ENCODE measurements around the gene IL18BP. TPM values are rescaled to one million over a fixed set of nuclear protein-coding genes. Genes with fewer than 3 reads are reported as not detected.
A peak's percentile ranks its signal among the peaks of the same experiment; 100 is the strongest.

IL18BP gene
- total RNA-seq, 3 donors from 2014 or later = 7.6 to 14.5 (median 13.7) TPM

- no peaks in the 10 kb centered on the region for H3K36me3 ChIP-seq (ENCODE audit: low read depth)
- intact Hi-C loops (cut with DNase I, micrococcal nuclease) = no loop called here
- DNase-seq (no peak), ATAC-seq (peak; percentile 47)
- no peak for TF ChIP-seq CTCF (IDR thresholded peaks at IDR 0.05)
- H3K4me1 ChIP-seq (ENCODE audit: low read depth) = no peaks in the 10 kb centered on the region
- no peaks in the 10 kb centered on the region for H3K9me3 ChIP-seq
- H3K4me3 ChIP-seq = no peak overlapping the region
Measured at GRCh38 chr11:71991494-71991893, 7.2 kb upstream of the IL18BP start.

GRCh38 chr11:71992136-71992730, 6.5 kb upstream of the IL18BP start:
- TF ChIP-seq CTCF (IDR thresholded peaks at IDR 0.05) = no peak
- H3K4me3 ChIP-seq = no peak overlapping the region

GRCh38 chr11:71994786-71995185, 3.9 kb upstream of the IL18BP start:
- no peak for DNase-seq
- Histone ChIP-seq H3K36me3 (ENCODE audit: low read depth) (no peaks in the 10 kb centered on the region), H3K4me1 (ENCODE audit: low read depth) (no peaks in the 10 kb centered on the region), H3K4me3 (no peak overlapping the region), H3K9me3 (no peaks in the 10 kb centered on the region)
- ATAC-seq = no peak
- intact Hi-C loops (cut with DNase I, micrococcal nuclease) = no loop called here
- no peak for TF ChIP-seq CTCF (IDR thresholded peaks at IDR 0.05)

More at GRCh38 chr11:71992136-71992730, 6.5 kb upstream of the IL18BP start:
- no peaks in the 10 kb centered on the region for H3K36me3 ChIP-seq (ENCODE audit: low read depth)
- intact Hi-C loops (cut with DNase I, micrococcal nuclease) = no loop called here
- no peaks in the 10 kb centered on the region for H3K4me1 ChIP-seq (ENCODE audit: low read depth)
- no peaks in the 10 kb centered on the region for H3K9me3 ChIP-seq
- DNase-seq (no peak), ATAC-seq (no peak)

- no peak for DNase-seq
- no peaks in the 10 kb centered on the region for H3K36me3 ChIP-seq (ENCODE audit: low read depth)
- no peak for ATAC-seq
- no peaks in the 10 kb centered on the region for H3K9me3 ChIP-seq
- intact Hi-C loops (cut with DNase I, micrococcal nuclease) = no loop called here
- TF ChIP-seq CTCF (IDR thresholded peaks at IDR 0.05) = no peak
- peaks cover 5% of the 10 kb centered on the region for H3K4me1 ChIP-seq (ENCODE audit: low read depth)
- no peak overlapping the region for H3K4me3 ChIP-seq
Measured at GRCh38 chr11:71995726-71996291, 2.9 kb upstream of the IL18BP start.

GRCh38 chr11:71996517-71996916, 2.2 kb upstream of the IL18BP start:
- H3K36me3 ChIP-seq (ENCODE audit: low read depth) = no peaks in the 10 kb centered on the region
- H3K4me3 ChIP-seq = no peak overlapping the region
- ATAC-seq = no peak
- DNase-seq = no peak
- H3K4me1 ChIP-seq (ENCODE audit: low read depth) = peaks cover 5% of the 10 kb centered on the region
- no peak for TF ChIP-seq CTCF (IDR thresholded peaks at IDR 0.05)
- intact Hi-C loops (cut with DNase I, micrococcal nuclease) = no loop called here
- no peaks in the 10 kb centered on the region for H3K9me3 ChIP-seq
